Measurements from ENCODE around the gene PLCB3. TPM values are rescaled to one million over a fixed set of nuclear protein-coding genes. Genes with fewer than 3 reads are reported as not detected.

Gene PLCB3
- 10 to 100 TPM; 12.5 to 13.6 TPM for total RNA-seq
- polyA plus RNA-seq: 0.47 TPM

DNA sequence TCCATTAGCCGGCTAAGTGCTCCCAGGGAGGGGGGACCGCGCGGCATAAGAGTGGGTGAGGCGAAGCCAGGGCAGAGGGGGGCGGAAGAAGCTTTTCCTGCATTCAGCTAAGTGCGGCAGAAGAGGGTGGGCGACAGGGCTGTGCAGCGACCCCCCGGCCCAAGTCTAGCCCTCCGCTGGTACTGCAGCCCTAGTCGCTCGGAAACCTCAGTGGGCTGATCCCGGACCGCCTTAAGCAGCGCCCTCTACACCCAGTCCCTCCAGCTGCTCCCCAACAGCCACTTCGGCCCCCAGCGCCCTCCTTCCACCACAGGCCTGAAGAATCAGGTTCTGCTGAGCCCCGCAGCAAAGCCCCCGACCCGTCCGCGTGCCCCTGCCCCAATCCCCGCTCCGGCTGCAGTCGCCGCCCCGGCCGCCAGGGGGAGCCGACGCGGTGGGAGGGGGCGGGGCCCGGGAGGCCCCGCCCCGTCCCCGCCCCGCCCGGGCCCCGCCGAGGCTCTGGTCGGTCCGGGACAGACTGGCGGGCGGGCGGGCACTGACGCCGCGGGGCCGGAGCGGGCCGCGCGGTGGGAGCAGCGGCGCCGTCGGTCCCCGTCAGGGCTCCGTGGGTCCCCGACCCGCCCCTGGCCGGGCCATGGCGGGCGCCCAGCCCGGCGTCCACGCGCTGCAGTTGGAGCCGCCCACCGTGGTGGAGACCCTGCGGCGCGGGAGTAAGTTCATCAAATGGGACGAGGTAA lies at the start of gene PLCB3:
PLCB3 (plus strand) TSS at position 515 of the 737 bp plus-strand sequence; CDS start at position 635, 120 bp downstream.
- H3K27me3 Mint-ChIP-seq: no peaks in the 10 kb centered on the region
- peaks cover 12 to 37% (median 15%) of the 10 kb centered on the region in 3 donors for H3K4me1 Mint-ChIP-seq
- H3K4me3 Mint-ChIP-seq: peak within 1 kb of the TSS; percentile 84 to 96 (median 88)
- CTCF ChIA-PET: interaction anchor here (0.8 to 13.4 kb wide), 19 partner anchors 8 to 91 kb away, joined by 3 to 124 read pairs (median 6); partner anchors contain the start of genes CATSPERZ, DNAJC4, ESRRA and FERMT3
- Histone ChIP-seq H3K27ac (ENCODE audit: low read depth, low read length) (peak within 1 kb of the TSS; percentile 65), H3K4me1 (ENCODE audit: insufficient read depth, low read length) (peaks cover 26% of the 10 kb centered on the region), H3K4me3 (ENCODE audit: low read length) (peak within 1 kb of the TSS; percentile 66), H3K36me3 (ENCODE audit: insufficient read depth, low read length) (no peaks in the 10 kb centered on the region), H3K27me3 (ENCODE audit: insufficient read depth, low read length, poor library complexity, severe bottlenecking) (no peaks in the 10 kb centered on the region), H3K9me3 (ENCODE audit: low read length) (no peaks in the 10 kb centered on the region)
- DNase-seq: peak; percentile 50 to 79 (median 61)
- POLR2A ChIA-PET: interaction anchor here (0.5 to 2.3 kb wide), 6 partner anchors 9 to 57 kb away, joined by 3 to 9 read pairs (median 3); partner anchors contain the start of gene FERMT3
- H3K27ac Mint-ChIP-seq: peak within 1 kb of the TSS in 5 of 8 donors; percentile 65 to 84 (median 82)
- H3K9me3 Mint-ChIP-seq: no peaks in the 10 kb centered on the region
- peaks cover 0 to 10% (median 0%) of the 10 kb centered on the region in 3 donors for H3K36me3 Mint-ChIP-seq

DNA sequence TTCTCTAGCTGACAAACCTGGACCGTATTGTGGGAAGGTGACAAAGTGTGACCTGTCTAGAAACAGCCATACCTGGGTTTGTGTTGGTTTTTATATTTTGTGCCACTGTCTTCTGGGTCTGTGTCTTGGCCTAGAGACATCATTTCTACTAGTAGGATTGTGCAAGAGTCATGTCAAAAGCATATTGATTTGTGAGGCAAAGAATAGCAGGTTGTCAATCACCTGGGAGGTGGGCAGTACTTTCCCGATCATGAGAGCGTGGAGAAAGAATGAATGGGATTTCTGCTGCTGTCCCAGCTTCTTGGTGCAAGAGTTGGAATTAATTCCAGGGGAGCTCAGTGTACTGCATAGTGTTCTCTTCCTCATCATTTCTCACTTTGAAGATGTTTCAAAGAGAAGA lies 49.8 kb upstream of the PLCB3 start:
- H3K27ac Mint-ChIP-seq: peak overlapping the region in 4 of 8 donors; percentile 4 to 88 (median 36)
- Histone ChIP-seq H3K9me3 (ENCODE audit: low read length) (no peaks in the 10 kb centered on the region), H3K27me3 (ENCODE audit: insufficient read depth, low read length, poor library complexity, severe bottlenecking) (no peaks in the 10 kb centered on the region), H3K36me3 (ENCODE audit: insufficient read depth, low read length) (peaks cover 53% of the 10 kb centered on the region), H3K27ac (ENCODE audit: low read depth, low read length) (no peak overlapping the region), H3K4me3 (ENCODE audit: low read length) (no peak overlapping the region), H3K4me1 (ENCODE audit: insufficient read depth, low read length) (peaks cover 25% of the 10 kb centered on the region)
- POLR2A ChIA-PET: interaction anchor here (0.7 kb wide), 1 partner anchor 28 kb away, joined by 3 read pairs; no protein-coding TSS in a partner anchor
- no peak for DNase-seq
- no peak overlapping the region for H3K4me3 Mint-ChIP-seq
- H3K9me3 Mint-ChIP-seq: no peaks in the 10 kb centered on the region
- no peaks in the 10 kb centered on the region for H3K27me3 Mint-ChIP-seq
- CTCF ChIA-PET: interaction anchor here (0.7 to 10.4 kb wide), 4 partner anchors 101 to 256 kb away, joined by 3 to 281 read pairs (median 4); partner anchors contain the start of genes CATSPERZ, ESRRA, PRDX5 and TRMT112
- peaks cover 20 to 29% (median 21%) of the 10 kb centered on the region in 3 donors for H3K4me1 Mint-ChIP-seq
- peaks cover 19 to 73% (median 23%) of the 10 kb centered on the region in 3 donors for H3K36me3 Mint-ChIP-seq

- H3K36me3 Mint-ChIP-seq: peaks cover 12 to 72% (median 17%) of the 10 kb centered on the region in 3 donors
- Histone ChIP-seq H3K36me3 (ENCODE audit: insufficient read depth, low read length) (peaks cover 39% of the 10 kb centered on the region), H3K4me1 (ENCODE audit: insufficient read depth, low read length) (peaks cover 28% of the 10 kb centered on the region), H3K27me3 (ENCODE audit: insufficient read depth, low read length, poor library complexity, severe bottlenecking) (no peaks in the 10 kb centered on the region), H3K9me3 (ENCODE audit: low read length) (no peaks in the 10 kb centered on the region), H3K27ac (ENCODE audit: low read depth, low read length) (no peak overlapping the region), H3K4me3 (ENCODE audit: low read length) (no peak overlapping the region)
- peaks cover 16 to 39% (median 25%) of the 10 kb centered on the region in 3 donors for H3K4me1 Mint-ChIP-seq
- ChIA-PET CTCF (interaction anchor here (1.7 to 10.4 kb wide), 5 partner anchors 19 to 129 kb away, joined by 5 to 281 read pairs (median 62); partner anchors contain the start of genes CATSPERZ, ESRRA, NUDT22 and PPP1R14B), POLR2A (interaction anchor here (0.6 to 5.7 kb wide), 2 partner anchors 17 to 49 kb away, joined by 3 to 53 read pairs; partner anchors contain the start of genes PLCB3 and STIP1)
- no peak for DNase-seq
- H3K9me3 Mint-ChIP-seq: no peaks in the 10 kb centered on the region
- no peaks in the 10 kb centered on the region for H3K27me3 Mint-ChIP-seq
- no peak overlapping the region for H3K4me3 Mint-ChIP-seq
- peak overlapping the region in 2 of 8 donors; percentile 12 to 92 for H3K27ac Mint-ChIP-seq
These were observed 48.3 kb upstream of the PLCB3 start for GRCh38 chr11:64202992-64203391.

- peak overlapping the region in 2 of 7 donors; percentile 32 to 48 for H3K4me3 Mint-ChIP-seq
- H3K36me3 Mint-ChIP-seq: peaks cover 12 to 68% (median 17%) of the 10 kb centered on the region in 3 donors
- DNase-seq: no peak
- H3K4me3 ChIP-seq (ENCODE audit: low read length): no peak overlapping the region
- H3K27me3 ChIP-seq (ENCODE audit: insufficient read depth, low read length, poor library complexity, severe bottlenecking): no peaks in the 10 kb centered on the region
- H3K9me3 ChIP-seq (ENCODE audit: low read length): no peaks in the 10 kb centered on the region
- H3K27ac Mint-ChIP-seq: peak overlapping the region in 5 of 8 donors; percentile 12 to 92 (median 60)
- ChIA-PET POLR2A (interaction anchor here (0.6 to 5.7 kb wide), 7 partner anchors 15 to 114 kb away, joined by 3 to 69 read pairs (median 35); partner anchors contain the start of genes FKBP2, NUDT22, PLCB3 and PRDX5), CTCF (interaction anchor here (1.5 to 10.4 kb wide), 18 partner anchors 15 to 449 kb away, joined by 4 to 281 read pairs (median 9); partner anchors contain the start of genes CATSPERZ, DNAJC4, ESRRA and NUDT22)
- H3K27ac ChIP-seq (ENCODE audit: low read depth, low read length): no peak overlapping the region
- H3K27me3 Mint-ChIP-seq: no peaks in the 10 kb centered on the region
- H3K36me3 ChIP-seq (ENCODE audit: insufficient read depth, low read length): peaks cover 38% of the 10 kb centered on the region
- H3K4me1 Mint-ChIP-seq: peaks cover 16 to 45% (median 27%) of the 10 kb centered on the region in 3 donors
- H3K4me1 ChIP-seq (ENCODE audit: insufficient read depth, low read length): peaks cover 33% of the 10 kb centered on the region
- no peaks in the 10 kb centered on the region for H3K9me3 Mint-ChIP-seq
These were observed 47.8 kb upstream of the PLCB3 start for GRCh38 chr11:64203421-64204079.

DNA sequence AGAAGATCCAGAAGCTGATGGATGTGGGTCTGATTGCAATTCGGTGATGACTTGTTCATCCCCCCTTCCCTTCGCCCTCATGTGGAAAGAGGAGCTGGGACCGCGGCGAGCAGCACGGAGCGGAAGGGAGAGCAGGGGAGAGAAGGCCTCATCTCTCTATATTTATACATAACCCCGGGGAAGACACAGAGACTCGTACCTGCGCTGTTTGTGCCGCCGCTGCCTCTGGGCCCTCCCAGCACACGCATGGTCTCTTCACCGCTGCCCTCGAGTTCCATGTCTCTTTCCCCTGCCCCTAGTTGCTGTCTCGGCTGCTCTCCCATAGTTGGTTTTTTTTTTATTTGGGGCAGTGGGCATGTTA lies 47.3 kb upstream of the PLCB3 start:
- H3K27me3 ChIP-seq (ENCODE audit: insufficient read depth, low read length, poor library complexity, severe bottlenecking): no peaks in the 10 kb centered on the region
- H3K4me3 Mint-ChIP-seq: peak overlapping the region in 2 of 7 donors; percentile 32 to 48
- no peak overlapping the region for H3K27ac ChIP-seq (ENCODE audit: low read depth, low read length)
- H3K27me3 Mint-ChIP-seq: no peaks in the 10 kb centered on the region
- H3K4me1 Mint-ChIP-seq: peaks cover 16 to 50% (median 31%) of the 10 kb centered on the region in 3 donors
- no peak overlapping the region for H3K4me3 ChIP-seq (ENCODE audit: low read length)
- peak overlapping the region in 7 of 8 donors; percentile 72 to 99 (median 96) for H3K27ac Mint-ChIP-seq
- POLR2A ChIA-PET: interaction anchor here (1.0 to 5.7 kb wide), 9 partner anchors 14 to 114 kb away, joined by 3 to 69 read pairs (median 19); partner anchors contain the start of genes DNAJC4, ESRRA, FKBP2 and NUDT22
- CTCF ChIA-PET: interaction anchor here (0.6 to 10.4 kb wide), 39 partner anchors 8 to 448 kb away, joined by 3 to 281 read pairs (median 6); partner anchors contain the start of genes BAD, CATSPERZ, DNAJC4 and ESRRA
- H3K36me3 ChIP-seq (ENCODE audit: insufficient read depth, low read length): peaks cover 38% of the 10 kb centered on the region
- H3K9me3 Mint-ChIP-seq: no peaks in the 10 kb centered on the region
- DNase-seq: no peak
- peaks cover 38% of the 10 kb centered on the region for H3K4me1 ChIP-seq (ENCODE audit: insufficient read depth, low read length)
- H3K36me3 Mint-ChIP-seq: peaks cover 12 to 66% (median 17%) of the 10 kb centered on the region in 3 donors
- H3K9me3 ChIP-seq (ENCODE audit: low read length): no peaks in the 10 kb centered on the region

DNA sequence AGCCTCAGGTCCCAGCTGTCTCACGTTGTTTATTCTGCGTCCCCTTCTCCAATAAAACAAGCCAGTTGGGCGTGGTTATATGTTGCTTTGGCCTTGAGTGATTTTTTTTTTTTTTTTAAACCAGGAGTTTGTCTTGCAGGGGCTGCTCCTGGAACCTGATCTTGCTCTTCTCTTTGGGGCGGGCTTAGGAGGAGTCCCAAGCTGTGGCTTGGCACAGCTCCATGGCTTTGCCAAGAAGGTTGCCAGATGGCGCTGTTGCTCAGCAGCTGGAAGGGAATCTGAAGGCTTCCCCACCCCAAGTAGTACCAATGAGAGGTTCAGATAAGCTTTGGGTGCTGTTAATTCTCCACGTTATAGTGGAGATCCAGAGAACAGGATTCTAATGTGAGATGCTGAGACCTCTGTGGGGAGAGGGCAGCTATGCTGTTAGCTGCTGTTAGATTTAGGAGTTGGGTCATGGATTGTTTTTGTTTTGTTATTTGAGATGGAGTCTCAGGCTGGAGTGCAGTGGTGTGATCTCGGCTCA lies 46.8 kb upstream of the PLCB3 start:
- no peak overlapping the region for H3K4me3 ChIP-seq (ENCODE audit: low read length)
- H3K27ac Mint-ChIP-seq: peak overlapping the region; percentile 62 to 99 (median 95)
- H3K27ac ChIP-seq (ENCODE audit: low read depth, low read length): no peak overlapping the region
- peak overlapping the region; percentile 61 to 98 (median 84) for H3K4me3 Mint-ChIP-seq
- peaks cover 39% of the 10 kb centered on the region for H3K36me3 ChIP-seq (ENCODE audit: insufficient read depth, low read length)
- peaks cover 39% of the 10 kb centered on the region for H3K4me1 ChIP-seq (ENCODE audit: insufficient read depth, low read length)
- peak; percentile 75 to 92 (median 79) for DNase-seq
- peaks cover 12 to 69% (median 17%) of the 10 kb centered on the region in 3 donors for H3K36me3 Mint-ChIP-seq
- H3K27me3 Mint-ChIP-seq: no peaks in the 10 kb centered on the region
- H3K27me3 ChIP-seq (ENCODE audit: insufficient read depth, low read length, poor library complexity, severe bottlenecking): no peaks in the 10 kb centered on the region
- ChIA-PET CTCF (interaction anchor here (0.6 to 10.4 kb wide), 42 partner anchors 8 to 1686 kb away, joined by 3 to 281 read pairs (median 5); partner anchors contain the start of genes BAD, CATSPERZ, CCDC85B and CCDC88B), POLR2A (interaction anchor here (0.7 to 5.7 kb wide), 13 partner anchors 14 to 1530 kb away, joined by 3 to 69 read pairs (median 9); partner anchors contain the start of genes DNAJC4, ESRRA, FKBP2 and NUDT22)
- H3K9me3 ChIP-seq (ENCODE audit: low read length): no peaks in the 10 kb centered on the region
- peaks cover 16 to 55% (median 31%) of the 10 kb centered on the region in 3 donors for H3K4me1 Mint-ChIP-seq
- H3K9me3 Mint-ChIP-seq: no peaks in the 10 kb centered on the region
